H9 (cell line): ENCODE data around the gene CD48. TPM values are rescaled to one million over a fixed set of nuclear protein-coding genes. Genes with fewer than 3 reads are reported as not detected.

Source experiments
- DNase-seq: peaks from one replicate; pipeline ENCODE4 v3.0.0-alpha.2; 2017
- H2AFZ ChIP-seq: one replicate; pipeline ENCODE4 v1.6.1; 2013; ENCODE audit warnings: mild to moderate bottlenecking, low read length, control low read depth, moderate library complexity
- H2AK5ac ChIP-seq: 2 replicates; pipeline ENCODE4 v1.6.1; 2013; ENCODE audit warnings: low read length, control low read depth, mixed read lengths; ENCODE audit not compliant: insufficient read length
- H2BK120ac ChIP-seq: one replicate; pipeline ENCODE4 v1.6.1; 2013; ENCODE audit warnings: low read depth, mild to moderate bottlenecking, low read length, control low read depth, inconsistent platforms; ENCODE audit not compliant: poor library complexity, severe bottlenecking
- H2BK12ac ChIP-seq: 2 replicates; pipeline ENCODE4 v1.6.1; 2013; ENCODE audit warnings: low read length, control low read depth, mixed read lengths, low read depth; ENCODE audit not compliant: insufficient read length
- H2BK15ac ChIP-seq: 2 replicates; pipeline ENCODE4 v1.6.1; 2013; ENCODE audit warnings: low read depth, low read length, control low read depth
- H2BK20ac ChIP-seq: one replicate; pipeline ENCODE4 v1.6.1; 2013; ENCODE audit warnings: low read depth, mild to moderate bottlenecking, low read length, control low read depth, inconsistent platforms; ENCODE audit not compliant: poor library complexity, severe bottlenecking
- H2BK5ac ChIP-seq: 2 replicates; pipeline ENCODE4 v1.6.1; 2013; ENCODE audit warnings: low read length, control low read depth, mixed read lengths; ENCODE audit not compliant: insufficient read length
- H3K14ac ChIP-seq: 2 replicates; pipeline ENCODE4 v1.6.1; 2013; ENCODE audit warnings: low read length, control low read depth; ENCODE audit not compliant: insufficient read depth
- H3K18ac ChIP-seq: 2 replicates; pipeline ENCODE4 v1.6.1; 2013; ENCODE audit warnings: low read depth, mild to moderate bottlenecking, mixed read lengths, low read length, control low read depth; ENCODE audit not compliant: insufficient read length
- H3K23ac ChIP-seq: 2 replicates; pipeline ENCODE4 v1.6.1; 2013; ENCODE audit warnings: low read length, control low read depth, mixed read lengths, low read depth; ENCODE audit not compliant: insufficient read length
- H3K23me2 ChIP-seq: 2 replicates; pipeline ENCODE4 v1.6.1; 2013; ENCODE audit warnings: low read depth, mild to moderate bottlenecking, mixed read lengths, low read length, control low read depth; ENCODE audit not compliant: insufficient read length, poor library complexity, severe bottlenecking
- H3K27ac ChIP-seq: 2 replicates; pipeline ENCODE4 v1.5.1; 2013; ENCODE audit warnings: low read length, control low read depth, mixed read lengths, low read depth; ENCODE audit not compliant: insufficient read length
- H3K27me3 ChIP-seq: 2 replicates; pipeline ENCODE4 v1.6.1; 2013; ENCODE audit warnings: low read length, control low read depth, inconsistent platforms; ENCODE audit not compliant: insufficient read depth
- H3K4ac ChIP-seq: 2 replicates; pipeline ENCODE4 v1.6.1; 2013; ENCODE audit warnings: low read depth, mild to moderate bottlenecking, control low read depth, inconsistent platforms, low read length, moderate library complexity
- H3K4me1 ChIP-seq: 2 replicates; pipeline ENCODE4 v1.6.1; 2013; ENCODE audit warnings: low read length, control low read depth, inconsistent platforms; ENCODE audit not compliant: insufficient read depth
- H3K4me2 ChIP-seq: 2 replicates; pipeline ENCODE4 v1.6.1; 2013; ENCODE audit warnings: low read length, control low read depth, mixed read lengths; ENCODE audit not compliant: insufficient read length, insufficient read depth
- H3K56ac ChIP-seq: 2 replicates; pipeline ENCODE4 v1.6.1; 2013; ENCODE audit warnings: low read depth, mild to moderate bottlenecking, mixed read lengths, low read length, control low read depth; ENCODE audit not compliant: insufficient read length
- H3K79me1 ChIP-seq: 2 replicates; pipeline ENCODE4 v1.6.1; 2013; ENCODE audit warnings: low read depth, mild to moderate bottlenecking, moderate library complexity, low read length, control low read depth, inconsistent platforms; ENCODE audit not compliant: insufficient read depth, poor library complexity, severe bottlenecking
- H3K79me2 ChIP-seq: 2 replicates; pipeline ENCODE4 v1.6.1; 2013; ENCODE audit warnings: low read length, control low read depth, inconsistent platforms; ENCODE audit not compliant: insufficient read depth
- H3K9ac ChIP-seq: 2 replicates; pipeline ENCODE4 v1.6.1; 2013; ENCODE audit warnings: low read length, control low read depth, mixed read lengths; ENCODE audit not compliant: insufficient read length; ENCODE audit errors: extremely low read depth
- H3K9me3 ChIP-seq: one replicate; pipeline ENCODE4 v1.6.1; 2013; ENCODE audit warnings: low read depth, low read length, inconsistent platforms; ENCODE audit not compliant: control insufficient read depth
- H3T11ph ChIP-seq: one replicate; pipeline ENCODE4 v1.6.1; 2013; ENCODE audit warnings: mild to moderate bottlenecking, low read length, control low read depth, inconsistent platforms
- H4K20me1 ChIP-seq: one replicate; pipeline ENCODE4 v1.6.1; 2013; ENCODE audit not compliant: control insufficient read depth, insufficient read length, insufficient read depth
- H4K5ac ChIP-seq: 2 replicates; pipeline ENCODE4 v1.6.1; 2013; ENCODE audit warnings: low read depth, mild to moderate bottlenecking, mixed read lengths, low read length, control low read depth; ENCODE audit not compliant: insufficient read length
- H4K8ac ChIP-seq: replicated peaks from 2 replicates; pipeline ENCODE4 v1.6.1; 2013; ENCODE audit warnings: low read length, control low read depth, mixed read lengths, low read depth; ENCODE audit not compliant: insufficient read length
- H4K91ac ChIP-seq: 2 replicates; pipeline ENCODE4 v1.6.1; 2013; ENCODE audit warnings: low read depth, mild to moderate bottlenecking, moderate library complexity, mixed read lengths, low read length, control low read depth; ENCODE audit not compliant: insufficient read length
- H3K27ac Mint-ChIP-seq, 3 experiments: 2 replicates in 2 of 3; 3 replicates in 1 of 3; pipeline ENCODE4 v1.8.0; 2020 to 2021; ENCODE audit warnings: mixed read lengths in 3 of 3, mild to moderate bottlenecking in 1 of 3, moderate library complexity in 1 of 3
- H3K27me3 Mint-ChIP-seq: 2 replicates; pipeline ENCODE4 v1.8.0; 2021; ENCODE audit warnings: low read depth, mild to moderate bottlenecking, moderate library complexity, mixed read lengths
- H3K36me3 Mint-ChIP-seq, 3 experiments: 2 replicates in 2 of 3; 3 replicates in 1 of 3; pipeline ENCODE4 v1.8.0; 2020 to 2021; ENCODE audit warnings: low read depth in 3 of 3, mixed read lengths in 3 of 3; ENCODE audit not compliant: insufficient read depth in 1 of 3
- H3K4me1 Mint-ChIP-seq, 2 experiments: 2 replicates each; pipeline ENCODE4 v1.8.0; 2020; ENCODE audit warnings: mixed read lengths in 2 of 2
- H3K4me3 Mint-ChIP-seq, 2 experiments: 2 replicates in 1 of 2; 3 replicates in 1 of 2; pipeline ENCODE4 v1.8.0; 2020 to 2021; ENCODE audit warnings: mild to moderate bottlenecking in 2 of 2, mixed read lengths in 2 of 2, moderate library complexity in 1 of 2
- H3K9me3 Mint-ChIP-seq, 2 experiments: 2 replicates in 1 of 2; 3 replicates in 1 of 2; pipeline ENCODE4 v1.8.0; 2020; ENCODE audit warnings: mild to moderate bottlenecking in 2 of 2, mixed read lengths in 2 of 2, moderate library complexity in 1 of 2
- WGBS: extraction: QIAGEN DNeasy Blood & Tissue Kit; methylation state at CpG from one replicate; pipeline ENCODE4 v1.1.7; 2013; ENCODE audit warnings: missing lambda C conversion rate, low lambda C conversion rate, mixed read lengths; ENCODE audit not compliant: insufficient read length; ENCODE audit errors: extremely low coverage; 5-methylcytosine and 5-hydroxymethylcytosine counted together
- total RNA-seq: library from RNA; stranded (reverse); gene quantifications from 2 replicates; pipeline ENCODE4 v1.2.1, GENCODE V29; 2021
- TF ChIP-seq, protein P1 (sequence below): fragments of 200-600 bp; sonication (generic); conservative IDR thresholded peaks from 3 replicates; pipeline ENCODE4 v1.8.0; 2021; ENCODE audit warnings: antibody characterized with exemption, mild to moderate bottlenecking

Gene CD48
- total RNA-seq, 1 experiment from 2014 or later, result not detected

DNA sequence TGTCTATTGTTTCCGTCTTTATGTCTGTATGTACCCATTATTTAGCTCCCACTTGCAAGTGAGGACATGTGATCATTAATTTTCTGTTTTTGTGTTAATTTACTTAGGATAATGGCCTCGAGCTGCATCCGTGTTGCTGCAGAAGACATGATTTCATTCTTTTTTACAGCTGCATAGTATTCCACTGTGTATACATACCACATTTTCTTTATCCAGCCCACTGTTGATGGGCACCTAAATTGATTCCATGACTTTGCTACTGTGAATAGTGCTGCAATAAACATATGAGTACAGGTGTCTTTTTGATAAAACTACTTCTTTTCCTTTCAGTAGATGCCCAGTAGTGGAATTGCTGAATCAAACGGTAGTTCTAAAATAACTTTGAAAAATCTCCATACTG, 52.1 kb downstream of the CD48 start:
- no peak overlapping the region for H3K14ac ChIP-seq
- H3K23me2 ChIP-seq, result no peaks in the 10 kb centered on the region
- no CpG with 5 or more reads among the region's 4 CpGs for WGBS
- H3K79me1 ChIP-seq, result no peaks in the 10 kb centered on the region
- no peak overlapping the region for H3K23ac ChIP-seq
- no peak overlapping the region for H4K8ac ChIP-seq
- H2BK20ac ChIP-seq, result no peak overlapping the region
- H3K9me3 ChIP-seq, result no peaks in the 10 kb centered on the region
- H3K27me3 Mint-ChIP-seq, result no peaks in the 10 kb centered on the region
- no peak overlapping the region for H3K9ac ChIP-seq
- H2BK5ac ChIP-seq, result no peak overlapping the region
- H3K9me3 Mint-ChIP-seq, result peaks cover 5 to 8% of the 10 kb centered on the region in 2 experiments; a peak in 4 of 5 replicates
- H3K4me2 ChIP-seq, result no peak overlapping the region
- no peak overlapping the region for H2BK15ac ChIP-seq
- H2BK12ac ChIP-seq, result no peak overlapping the region
- peaks cover 2% of the 10 kb centered on the region; the same call in 1 of the 2 replicates for H3K4me1 ChIP-seq
- H2BK120ac ChIP-seq, result no peak overlapping the region
- no peak overlapping the region for H4K5ac ChIP-seq
- no peak overlapping the region for H3K4me3 Mint-ChIP-seq
- peaks cover 2 to 15% (median 4%) of the 10 kb centered on the region in 3 experiments; a peak in 5 of 7 replicates for H3K36me3 Mint-ChIP-seq
- no peaks in the 10 kb centered on the region for H4K20me1 ChIP-seq
- no peak overlapping the region for H2AFZ ChIP-seq
- no peak overlapping the region for H3K27ac Mint-ChIP-seq
- no peaks in the 10 kb centered on the region for H3K79me2 ChIP-seq
- no peaks in the 10 kb centered on the region for H3K27me3 ChIP-seq
- no peak overlapping the region for H3K18ac ChIP-seq
- TF ChIP-seq, protein P1, sequence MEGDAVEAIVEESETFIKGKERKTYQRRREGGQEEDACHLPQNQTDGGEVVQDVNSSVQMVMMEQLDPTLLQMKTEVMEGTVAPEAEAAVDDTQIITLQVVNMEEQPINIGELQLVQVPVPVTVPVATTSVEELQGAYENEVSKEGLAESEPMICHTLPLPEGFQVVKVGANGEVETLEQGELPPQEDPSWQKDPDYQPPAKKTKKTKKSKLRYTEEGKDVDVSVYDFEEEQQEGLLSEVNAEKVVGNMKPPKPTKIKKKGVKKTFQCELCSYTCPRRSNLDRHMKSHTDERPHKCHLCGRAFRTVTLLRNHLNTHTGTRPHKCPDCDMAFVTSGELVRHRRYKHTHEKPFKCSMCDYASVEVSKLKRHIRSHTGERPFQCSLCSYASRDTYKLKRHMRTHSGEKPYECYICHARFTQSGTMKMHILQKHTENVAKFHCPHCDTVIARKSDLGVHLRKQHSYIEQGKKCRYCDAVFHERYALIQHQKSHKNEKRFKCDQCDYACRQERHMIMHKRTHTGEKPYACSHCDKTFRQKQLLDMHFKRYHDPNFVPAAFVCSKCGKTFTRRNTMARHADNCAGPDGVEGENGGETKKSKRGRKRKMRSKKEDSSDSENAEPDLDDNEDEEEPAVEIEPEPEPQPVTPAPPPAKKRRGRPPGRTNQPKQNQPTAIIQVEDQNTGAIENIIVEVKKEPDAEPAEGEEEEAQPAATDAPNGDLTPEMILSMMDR, result no peak
- DNase-seq, result no peak
- H3K4ac ChIP-seq, result no peak overlapping the region
- no peak overlapping the region for H4K91ac ChIP-seq
- H2AK5ac ChIP-seq, result no peak overlapping the region
- peaks cover 14 to 33% of the 10 kb centered on the region in 2 experiments for H3K4me1 Mint-ChIP-seq
- H3K56ac ChIP-seq, result no peak overlapping the region
- no peak overlapping the region for H3T11ph ChIP-seq
- no peak overlapping the region for H3K27ac ChIP-seq
